GM23338 (cell line): ENCODE measurements around the gene CTBP2. TPM values are rescaled to one million over a fixed set of nuclear protein-coding genes. Genes with fewer than 3 reads are reported as not detected.

Experiments
- ATAC-seq: fragments of 200-7000 bp; cut with Tn5 transposase; 3 replicates; pipeline ENCODE4 v1.9.1; 2020
- DNase-seq: peaks from one replicate; pipeline ENCODE4 v3.0.0-alpha.2; 2015; ENCODE audit warnings: low spot score
- H2AFZ ChIP-seq: fragments of 200-600 bp; sonication (generic); 2 replicates; pipeline ENCODE4 v1.8.0; 2016; ENCODE audit warnings: antibody characterized with exemption, mild to moderate bottlenecking, moderate library complexity
- H3F3A ChIP-seq: fragments of 200-600 bp; sonication (generic); replicated peaks from 2 replicates; pipeline ENCODE4 v1.8.0; 2017; ENCODE audit warnings: antibody characterized with exemption, mixed run types, low read depth
- H3K27ac ChIP-seq: fragments of 200-600 bp; sonication (generic); 2 replicates; pipeline ENCODE4 v1.6.1; 2016; ENCODE audit warnings: low read depth
- H3K27me3 ChIP-seq: fragments of 200-600 bp; sonication (generic); 2 replicates; pipeline ENCODE4 v1.8.0; 2016; ENCODE audit warnings: mild to moderate bottlenecking, mixed run types, moderate library complexity; ENCODE audit not compliant: insufficient read depth
- H3K36me3 ChIP-seq: fragments of 200-600 bp; sonication (generic); 2 replicates; pipeline ENCODE4 v1.8.0; 2016; ENCODE audit warnings: mild to moderate bottlenecking; ENCODE audit not compliant: insufficient read depth
- H3K4me1 ChIP-seq: fragments of 200-600 bp; sonication (generic); 2 replicates; pipeline ENCODE4 v1.8.0; 2016; ENCODE audit warnings: mild to moderate bottlenecking, moderate library complexity; ENCODE audit not compliant: insufficient read depth
- H3K4me2 ChIP-seq: fragments of 200-600 bp; sonication (generic); 2 replicates; pipeline ENCODE4 v1.7.1; 2017; ENCODE audit warnings: mixed run types
- H3K4me3 ChIP-seq: fragments of 200-600 bp; sonication (generic); 2 replicates; pipeline ENCODE4 v1.6.1; 2016; ENCODE audit warnings: mixed run types
- H3K79me2 ChIP-seq: fragments of 200-600 bp; sonication (generic); replicated peaks from 2 replicates; pipeline ENCODE4 v1.8.0; 2017; ENCODE audit warnings: mild to moderate bottlenecking; ENCODE audit not compliant: insufficient read depth
- H3K9me2 ChIP-seq: fragments of 200-600 bp; sonication (generic); 2 replicates; pipeline ENCODE4 v1.8.0; 2017; ENCODE audit not compliant: insufficient read depth
- H4K20me1 ChIP-seq: fragments of 200-600 bp; sonication (generic); replicated peaks from 2 replicates; pipeline ENCODE4 v1.8.0; 2017; ENCODE audit warnings: mild to moderate bottlenecking; ENCODE audit not compliant: insufficient read depth
- H3K27ac Mint-ChIP-seq: 2 replicates; pipeline ENCODE4 v1.8.0; 2020; ENCODE audit warnings: inconsistent platforms, mild to moderate bottlenecking, moderate library complexity, mixed read lengths
- H3K27me3 Mint-ChIP-seq: 3 replicates; pipeline ENCODE4 v1.8.0; 2022; ENCODE audit warnings: low read depth, mild to moderate bottlenecking, moderate library complexity, mixed read lengths, inconsistent platforms; ENCODE audit not compliant: insufficient read depth, poor library complexity
- H3K36me3 Mint-ChIP-seq: 3 replicates; pipeline ENCODE4 v1.8.0; 2021; ENCODE audit warnings: low read depth, mild to moderate bottlenecking, inconsistent platforms, moderate library complexity, mixed read lengths
- H3K4me1 Mint-ChIP-seq: 3 replicates; pipeline ENCODE4 v1.8.0; 2020; ENCODE audit warnings: mild to moderate bottlenecking, inconsistent platforms, mixed read lengths
- H3K4me3 Mint-ChIP-seq: 3 replicates; pipeline ENCODE4 v1.8.0; 2021; ENCODE audit warnings: moderate library complexity, mild to moderate bottlenecking, inconsistent platforms, mixed read lengths
- H3K9me3 Mint-ChIP-seq: 3 replicates; pipeline ENCODE4 v1.8.0; 2020; ENCODE audit warnings: moderate library complexity, mild to moderate bottlenecking, inconsistent platforms, mixed read lengths
- CREB1 ChIP-seq: fragments of 250-450 bp; sonication (Bioruptor Pico); IDR thresholded peaks from 2 replicates; pipeline ENCODE4 v1.5.0; 2020; ENCODE audit warnings: low read depth, mild to moderate bottlenecking, moderate library complexity
- ETS1 ChIP-seq: IDR thresholded peaks from 2 replicates; pipeline ENCODE4 v1.6.1; 2016; ENCODE audit warnings: antibody characterized with exemption
- EZH2 ChIP-seq: fragments of 200-600 bp; sonication (generic); IDR thresholded peaks from one replicate; pipeline ENCODE4 v1.8.0; 2017; ENCODE audit warnings: antibody characterized with exemption, mild to moderate bottlenecking, low read depth; ENCODE audit not compliant: unreplicated experiment
- EZH2phosphoT487 ChIP-seq: fragments of 200-600 bp; sonication (generic); IDR thresholded peaks from one replicate; pipeline ENCODE4 v1.8.1; 2018; ENCODE audit warnings: antibody characterized with exemption; ENCODE audit not compliant: unreplicated experiment
- JUNB ChIP-seq: IDR thresholded peaks from one replicate; pipeline ENCODE4 v1.6.1; 2016; ENCODE audit warnings: antibody characterized with exemption; ENCODE audit not compliant: unreplicated experiment
- NANOG ChIP-seq: IDR thresholded peaks from 2 replicates; pipeline ENCODE4 v1.6.1; 2016; ENCODE audit warnings: antibody characterized with exemption, borderline replicate concordance
- POLR2AphosphoS5 ChIP-seq: IDR thresholded peaks from 2 replicates; pipeline ENCODE4 v1.6.1; 2016; ENCODE audit warnings: antibody characterized with exemption, low read depth
- REST ChIP-seq: IDR thresholded peaks from one replicate; pipeline ENCODE4 v1.6.1; 2018; ENCODE audit warnings: antibody characterized with exemption; ENCODE audit not compliant: unreplicated experiment
- STAT1 ChIP-seq: IDR thresholded peaks from one replicate; pipeline ENCODE4 v1.6.1; 2016; ENCODE audit warnings: antibody characterized with exemption; ENCODE audit not compliant: unreplicated experiment
- ZNF114 ChIP-seq: fragments of 250-450 bp; sonication (Bioruptor Pico); IDR thresholded peaks from 2 replicates; pipeline ENCODE4 v1.5.0; 2020; ENCODE audit warnings: mild to moderate bottlenecking, moderate library complexity
- ZNF331 ChIP-seq: fragments of 250-450 bp; sonication (Bioruptor Pico); IDR thresholded peaks from 2 replicates; pipeline ENCODE4 v1.5.0; 2020; ENCODE audit warnings: low read depth, mild to moderate bottlenecking, moderate library complexity
- ZNF462 ChIP-seq: fragments of 250-450 bp; sonication (Bioruptor Pico); IDR thresholded peaks from 2 replicates; pipeline ENCODE4 v1.5.0; 2020; ENCODE audit warnings: mild to moderate bottlenecking, moderate library complexity
- polyA plus RNA-seq: library from polyadenylated mRNA; unstranded; fragments of >200 nt; fragmentation: Nextera tagmentation; extraction: Ambion mirVana; gene quantifications from 2 replicates; pipeline ENCODE4 v1.2.1, GENCODE V29; 2016
- total RNA-seq: library from RNA; depleted of rRNA; stranded (reverse); fragments of >200 nt; shearing (Covaris generic); gene quantifications from 2 replicates; pipeline ENCODE4 v1.2.3, GENCODE V29; 2014

The CTBP2 gene
- total and polyA plus RNA-seq, 2 experiments from 2014 or later = 133 to 265 TPM

DNA sequence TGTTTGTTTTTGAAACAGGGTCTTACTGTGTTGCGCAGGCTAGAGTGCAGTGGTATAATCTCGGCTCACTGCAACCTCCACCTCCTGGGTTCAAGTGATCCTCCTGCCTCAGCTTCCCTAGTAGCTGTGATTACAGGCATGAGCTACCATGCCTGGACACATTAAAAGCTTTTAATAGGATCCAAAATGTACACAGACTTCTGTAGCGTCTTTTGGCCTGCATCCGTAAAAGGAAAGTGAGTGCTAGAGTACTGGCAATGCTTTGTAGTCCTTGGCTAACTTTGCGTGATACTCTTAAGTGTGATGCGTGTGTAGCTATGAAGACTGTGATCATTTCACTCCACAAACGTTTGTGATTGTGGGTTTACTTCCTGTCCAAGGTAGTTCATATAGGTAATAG lies 205.1 kb downstream of the CTBP2 start:
- DNase-seq (no peak), ATAC-seq (no peak)
- no peak for TF ChIP-seq ZNF114 (CRISPR knock-in tag)
- no peak for TF ChIP-seq EZH2phosphoT487
- no peak for TF ChIP-seq EZH2
- TF ChIP-seq ETS1 = no peak
- TF ChIP-seq CREB1 (CRISPR knock-in tag) = no peak
- no peak for TF ChIP-seq ZNF331 (CRISPR knock-in tag)
- TF ChIP-seq NANOG = no peak
- Mint-ChIP-seq H3K36me3 (no peaks in the 10 kb centered on the region), H3K4me3 (no peak overlapping the region), H3K4me1 (peaks cover 37% of the 10 kb centered on the region), H3K27ac (no peak overlapping the region), H3K9me3 (no peaks in the 10 kb centered on the region), H3K27me3 (no peaks in the 10 kb centered on the region)
- Histone ChIP-seq H3K4me2 (no peak overlapping the region), H4K20me1 (peaks cover 55% of the 10 kb centered on the region), H3K27me3 (no peaks in the 10 kb centered on the region), H3K9me2 (0 out of 2 replicates have a peak, but pooled peaks cover 3% of the 10 kb centered on the region), H3F3A (0 out of 2 replicates have a peak, but pooled peaks cover 2% of the 10 kb centered on the region), H3K36me3 (no peaks in the 10 kb centered on the region), H3K27ac (no peak overlapping the region), H2AFZ (no peak overlapping the region), H3K4me3 (no peak overlapping the region), H3K79me2 (peaks cover 100% of the 10 kb centered on the region), H3K4me1 (peaks cover 15% of the 10 kb centered on the region)

GRCh38 chr10:124953421-124953820 lies 206.9 kb downstream of the CTBP2 start:
- Histone ChIP-seq H3K4me2 (no peak overlapping the region), H3F3A (0 out of 2 replicates have a peak, but pooled peaks cover 2% of the 10 kb centered on the region), H3K79me2 (peaks cover 100% of the 10 kb centered on the region), H4K20me1 (peaks cover 51% of the 10 kb centered on the region), H3K36me3 (no peaks in the 10 kb centered on the region), H3K4me1 (peaks cover 15% of the 10 kb centered on the region), H2AFZ (no peak overlapping the region), H3K4me3 (no peak overlapping the region), H3K27me3 (no peaks in the 10 kb centered on the region), H3K27ac (0 out of 2 replicates have a peak overlapping the region, but pooled peaks have one; percentile 7), H3K9me2 (0 out of 2 replicates have a peak, but pooled peaks cover 3% of the 10 kb centered on the region)
- Mint-ChIP-seq H3K9me3 (no peaks in the 10 kb centered on the region), H3K4me3 (no peak overlapping the region), H3K27ac (no peak overlapping the region; the same call in 1 of the 2 replicates), H3K27me3 (no peaks in the 10 kb centered on the region), H3K36me3 (no peaks in the 10 kb centered on the region), H3K4me1 (peaks cover 24% of the 10 kb centered on the region)
- DNase-seq = no peak
- ATAC-seq = no peak
- TF ChIP-seq ZNF462 (CRISPR knock-in tag) (no peak), NANOG (no peak), EZH2phosphoT487 (no peak), REST (no peak), ZNF114 (CRISPR knock-in tag) (no peak), JUNB (no peak), POLR2AphosphoS5 (no peak), CREB1 (CRISPR knock-in tag) (no peak), STAT1 (no peak)
